Esophagus (tissue), 2 donors: ENCODE results near the gene GFAP. TPM values are rescaled to one million over a fixed set of nuclear protein-coding genes. Genes with fewer than 3 reads are reported as not detected.
A peak's percentile ranks its signal among the peaks of the same experiment; 100 is the strongest.

Experiments
- H3K27ac ChIP-seq, 2 donors: one replicate each; pipeline ENCODE4 v1.5.1; 2013; ENCODE audit warnings: low read depth in 2 of 2, mild to moderate bottlenecking in 2 of 2, inconsistent platforms in 1 of 2, low read length in 1 of 2, moderate library complexity in 1 of 2
- H3K27me3 ChIP-seq, 2 donors: one replicate each; pipeline ENCODE4 v1.6.1; 2013; ENCODE audit warnings: low read length in 2 of 2, control low read depth in 1 of 2, mild to moderate bottlenecking in 1 of 2; ENCODE audit not compliant: insufficient read depth in 2 of 2, control insufficient read depth in 1 of 2
- H3K36me3 ChIP-seq, 2 donors: one replicate each; pipeline ENCODE4 v1.6.1; 2013; ENCODE audit warnings: low read length in 1 of 2; ENCODE audit not compliant: control insufficient read depth in 2 of 2, insufficient read depth in 2 of 2
- H3K4me1 ChIP-seq, 2 donors: one replicate each; pipeline ENCODE4 v1.6.1; 2013; ENCODE audit warnings: low read length in 1 of 2; ENCODE audit not compliant: control insufficient read depth in 2 of 2, insufficient read depth in 2 of 2
- H3K4me3 ChIP-seq, 2 donors: one replicate each; pipeline ENCODE4 v1.5.1; 2013; ENCODE audit warnings: low read length in 2 of 2, mild to moderate bottlenecking in 2 of 2, low read depth in 1 of 2, moderate library complexity in 1 of 2
- H3K9me3 ChIP-seq, 2 donors: one replicate each; pipeline ENCODE4 v1.6.1; 2013; ENCODE audit warnings: mild to moderate bottlenecking in 2 of 2, low read depth in 1 of 2, low read length in 1 of 2, moderate library complexity in 1 of 2; ENCODE audit not compliant: control insufficient read depth in 2 of 2, insufficient read depth in 1 of 2
- WGBS, 2 donors: extraction: QIAGEN DNeasy Blood & Tissue Kit; methylation state at CpG; one replicate each; pipeline ENCODE4 v1.1.7; 2013; 5-methylcytosine and 5-hydroxymethylcytosine counted together
- polyA plus RNA-seq, 2 donors: library from polyadenylated mRNA; stranded (reverse); fragments of 200-250 nt; gene quantifications; one replicate each; pipeline ENCODE4 v1.2.3, GENCODE V29; 2013
- donor health status: healthy with polysubstance abuse.
- donor health status: Bipolar disorder and iron deficiency.

The GFAP gene
- polyA plus RNA-seq, 2 donors = 0.08 TPM; not detected in 1

DNA sequence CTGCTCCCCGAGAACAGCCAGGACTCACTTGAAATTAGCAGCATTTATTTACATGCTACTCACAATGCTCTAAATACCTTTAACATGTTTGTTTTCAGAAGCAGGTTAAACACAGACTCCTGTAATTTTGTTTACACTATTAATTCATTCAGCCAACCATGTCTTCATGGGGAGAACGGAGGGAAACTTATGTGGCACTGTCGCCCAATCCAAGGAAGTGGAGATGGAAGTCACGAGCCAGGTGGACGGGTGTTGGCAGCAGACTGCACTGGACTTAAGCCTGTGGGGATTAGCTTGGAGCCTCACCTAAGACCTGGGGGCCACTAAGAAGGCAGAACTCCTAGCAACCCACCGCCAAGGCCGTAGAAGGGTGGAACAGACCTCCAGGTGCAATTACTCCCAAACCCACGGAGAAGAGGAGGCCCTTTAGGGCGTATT, 8.8 kb upstream of the GFAP start:
- Histone ChIP-seq H3K27ac (no peak overlapping the region), H3K4me3 (no peak overlapping the region), H3K36me3 (peaks cover 0 to 4% of the 10 kb centered on the region in 2 donors), H3K4me1 (no peaks in the 10 kb centered on the region), H3K27me3 (no peaks in the 10 kb centered on the region), H3K9me3 (no peaks in the 10 kb centered on the region)
- 68 to 74% methylated on average over 9 of the region's 9 CpGs for WGBS, 2 donors

DNA sequence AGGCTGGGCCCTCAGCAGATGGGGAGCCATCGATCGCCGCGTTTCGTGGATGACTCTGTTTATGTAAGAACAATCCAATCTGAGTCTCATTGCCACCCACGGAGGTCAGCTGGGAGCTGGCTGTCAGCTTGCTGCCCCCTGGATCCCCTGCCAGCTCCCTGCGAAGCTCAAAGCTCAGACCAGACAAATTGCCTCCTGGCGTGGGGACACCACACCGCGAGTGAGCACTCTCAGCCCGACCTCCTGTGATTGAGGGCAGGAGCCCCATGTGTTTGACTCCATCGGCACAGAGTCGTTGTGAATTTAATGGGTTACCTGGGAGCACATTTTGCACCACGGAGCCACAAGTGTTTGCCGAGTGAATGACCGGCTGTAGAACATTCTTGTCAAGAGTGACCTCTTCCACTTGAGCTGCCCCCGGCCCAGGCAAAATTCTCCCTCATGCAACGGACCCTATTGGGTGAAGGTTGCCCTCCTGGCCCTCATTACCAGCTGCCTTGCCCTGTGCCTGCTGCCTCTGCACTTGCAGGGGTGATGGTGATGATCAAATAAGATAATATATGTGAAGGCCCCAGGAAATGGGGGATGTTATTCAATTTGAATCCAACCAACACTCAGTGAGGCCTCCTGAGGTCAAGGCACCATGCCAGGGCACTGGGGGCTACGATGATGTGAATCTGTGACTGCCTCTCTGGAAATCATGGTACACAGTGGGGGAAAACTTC, 7.6 kb upstream of the GFAP start:
- WGBS, 2 donors = 79 to 84% methylated on average over 19 of the region's 19 CpGs
- Histone ChIP-seq H3K27ac (no peak overlapping the region), H3K36me3 (peaks cover 0 to 2% of the 10 kb centered on the region in 2 donors), H3K4me1 (peaks cover 0 to 2% of the 10 kb centered on the region in 2 donors), H3K4me3 (no peak overlapping the region), H3K9me3 (no peaks in the 10 kb centered on the region), H3K27me3 (no peaks in the 10 kb centered on the region)

DNA sequence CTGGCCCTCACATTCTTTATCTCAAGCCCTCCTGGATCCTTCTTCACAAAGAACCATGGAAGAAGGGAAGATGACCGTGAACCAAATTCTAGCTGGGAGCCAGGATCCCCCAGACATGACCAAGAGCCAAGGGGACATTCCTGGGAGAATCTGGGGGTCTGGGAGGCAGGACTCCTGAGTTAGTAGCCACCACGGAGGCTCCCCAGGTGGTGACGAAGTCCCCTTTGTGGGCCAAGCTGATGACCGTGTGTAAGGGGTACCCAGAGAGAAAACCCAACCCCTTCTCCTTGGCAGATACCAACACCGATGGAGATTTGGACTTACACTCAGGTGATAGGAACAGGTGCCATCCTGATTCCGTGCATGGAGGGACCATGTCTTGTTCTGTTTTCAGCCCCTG, 6.8 kb upstream of the GFAP start:
- WGBS, 2 donors = 88 to 91% methylated on average over 6 of the region's 6 CpGs
- Histone ChIP-seq H3K36me3 (peaks cover 0 to under 1% of the 10 kb centered on the region in 2 donors), H3K27ac (no peak overlapping the region), H3K9me3 (no peaks in the 10 kb centered on the region), H3K27me3 (no peaks in the 10 kb centered on the region), H3K4me3 (no peak overlapping the region), H3K4me1 (peaks cover 0 to 7% of the 10 kb centered on the region in 2 donors)

DNA sequence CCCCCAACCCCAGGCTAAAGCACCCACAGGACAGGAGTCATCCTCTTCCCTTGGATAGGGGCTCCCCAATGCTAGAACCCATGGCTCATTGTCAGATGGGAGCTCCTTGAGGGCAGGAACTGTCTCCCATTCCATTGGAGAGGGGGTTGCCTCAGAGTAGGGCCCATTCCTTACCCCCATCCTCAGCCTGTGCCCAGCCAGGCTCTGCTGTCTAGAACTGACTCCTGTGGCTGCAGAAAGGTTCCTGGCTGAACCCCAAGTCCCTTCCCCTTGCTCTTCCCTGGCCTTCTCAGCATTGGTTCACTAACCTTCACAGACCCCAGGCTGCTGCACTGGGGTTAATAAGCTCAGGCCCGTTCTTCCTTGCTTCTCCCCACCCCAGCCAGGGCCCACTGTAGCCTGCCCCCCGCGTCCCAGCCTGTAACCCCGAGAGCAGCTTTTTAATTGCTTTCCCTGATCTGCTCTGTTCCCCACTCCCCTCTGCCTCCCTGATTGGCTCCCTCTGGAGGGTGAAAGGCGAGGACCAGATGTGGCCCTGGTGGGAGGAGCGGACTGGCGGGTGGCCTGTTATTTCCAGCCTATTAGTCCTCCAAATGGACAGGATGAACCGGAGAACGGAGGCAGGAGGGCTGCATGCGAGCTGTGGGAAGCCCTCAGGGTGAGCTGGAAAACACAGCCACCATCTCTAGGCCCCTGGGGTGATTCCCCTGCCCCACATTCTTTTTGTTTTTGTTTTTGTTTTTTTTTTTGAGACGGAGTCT, 6.0 kb upstream of the GFAP start:
- Histone ChIP-seq H3K27me3 (no peaks in the 10 kb centered on the region), H3K9me3 (no peaks in the 10 kb centered on the region), H3K4me3 (no peak overlapping the region), H3K36me3 (no peaks in the 10 kb centered on the region), H3K4me1 (peaks cover 4 to 12% of the 10 kb centered on the region in 2 donors), H3K27ac (no peak overlapping the region)
- WGBS, 2 donors = 78 to 83% methylated on average over 11 of the region's 11 CpGs

DNA sequence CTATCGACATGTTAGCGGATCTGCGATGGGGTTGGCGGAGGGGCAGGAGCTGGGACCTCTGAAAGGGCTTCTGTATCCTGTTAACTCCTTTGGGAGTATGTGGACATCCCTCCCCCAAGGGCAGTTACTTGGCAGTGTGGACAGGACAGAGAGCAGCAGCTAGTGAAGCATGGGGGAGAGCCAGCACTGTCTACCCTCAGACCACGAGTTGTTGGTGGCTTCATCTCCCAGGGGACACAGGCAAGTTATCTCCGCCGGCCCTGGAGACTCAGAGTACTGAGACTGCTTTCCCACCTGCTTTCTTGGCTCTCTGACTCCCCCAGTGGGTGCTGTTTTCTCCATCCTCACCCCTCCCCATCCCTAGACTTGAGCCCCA, 5.3 kb upstream of the GFAP start:
- no peak overlapping the region for H3K27ac ChIP-seq
- H3K9me3 ChIP-seq = no peaks in the 10 kb centered on the region
- H3K4me3 ChIP-seq = no peak overlapping the region
- 78 to 82% methylated on average over 7 of the region's 7 CpGs for WGBS, 2 donors
- no peaks in the 10 kb centered on the region for H3K27me3 ChIP-seq
- peaks cover 4 to 12% of the 10 kb centered on the region in 2 donors for H3K4me1 ChIP-seq
- no peaks in the 10 kb centered on the region for H3K36me3 ChIP-seq

DNA sequence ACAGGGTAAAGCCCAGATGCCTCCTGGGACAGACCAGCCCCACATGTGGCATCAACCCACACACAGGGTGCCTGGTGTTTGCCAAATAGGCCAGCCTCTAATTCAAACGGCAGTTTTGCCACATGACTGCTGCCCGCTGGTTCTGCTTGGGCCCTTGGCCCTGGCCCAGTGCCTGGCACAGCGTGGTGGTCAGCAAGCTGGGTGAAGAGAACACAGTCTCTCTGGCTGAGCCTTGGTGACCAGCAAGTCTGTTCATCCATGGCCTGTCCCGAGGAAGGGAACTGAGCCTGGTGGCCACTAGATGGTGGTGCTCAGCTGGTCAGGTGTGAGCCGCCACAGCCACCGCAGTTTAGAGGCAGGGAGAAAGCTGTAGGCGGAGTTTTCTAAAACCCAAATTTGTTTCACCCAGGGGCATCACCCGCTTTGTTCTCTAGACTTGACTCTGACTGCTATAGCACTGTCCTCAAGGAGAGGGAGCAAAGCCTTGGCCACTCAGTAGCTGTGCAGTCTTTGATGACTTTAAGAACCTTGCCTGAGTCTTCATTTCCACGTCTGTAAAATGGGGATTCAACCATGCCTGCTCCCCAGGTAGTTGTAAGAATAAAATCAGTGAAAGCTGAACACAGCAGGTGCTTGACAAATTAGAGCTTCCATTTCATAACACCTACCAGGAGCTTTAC, 4.7 kb upstream of the GFAP start:
- H3K36me3 ChIP-seq = no peaks in the 10 kb centered on the region
- no peaks in the 10 kb centered on the region for H3K27me3 ChIP-seq
- no peaks in the 10 kb centered on the region for H3K9me3 ChIP-seq
- H3K4me3 ChIP-seq = no peak overlapping the region
- peaks cover 4 to 12% of the 10 kb centered on the region in 2 donors for H3K4me1 ChIP-seq
- 13 to 15% methylated on average over 9 of the region's 9 CpGs for WGBS, 2 donors
- H3K27ac ChIP-seq = no peak overlapping the region

DNA sequence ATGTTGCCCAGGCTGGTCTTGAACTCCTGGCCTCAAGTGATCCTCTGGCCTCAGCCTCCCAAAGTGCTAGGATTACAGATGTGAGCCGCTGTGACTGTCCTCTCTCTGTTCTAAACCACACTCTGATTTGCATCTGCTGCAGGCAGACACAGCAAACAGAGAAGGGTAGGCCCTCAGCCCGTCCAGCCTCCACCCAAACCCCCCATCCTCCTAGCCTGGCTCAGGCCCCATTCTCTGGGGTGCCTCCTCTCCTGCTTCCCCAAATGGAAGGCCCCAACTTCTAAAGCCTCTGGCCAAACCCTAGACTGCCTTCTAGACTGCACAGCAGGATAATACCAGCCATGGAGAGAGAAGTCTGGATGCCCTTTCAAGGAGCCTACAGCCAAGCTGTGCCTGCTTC, 4.1 kb upstream of the GFAP start:
- H3K4me3 ChIP-seq = no peak overlapping the region
- H3K4me1 ChIP-seq = peaks cover 4 to 12% of the 10 kb centered on the region in 2 donors
- H3K9me3 ChIP-seq = no peaks in the 10 kb centered on the region
- WGBS, 2 donors = 75 to 81% methylated on average over 2 of the region's 2 CpGs
- no peaks in the 10 kb centered on the region for H3K36me3 ChIP-seq
- no peaks in the 10 kb centered on the region for H3K27me3 ChIP-seq
- H3K27ac ChIP-seq = no peak overlapping the region

DNA sequence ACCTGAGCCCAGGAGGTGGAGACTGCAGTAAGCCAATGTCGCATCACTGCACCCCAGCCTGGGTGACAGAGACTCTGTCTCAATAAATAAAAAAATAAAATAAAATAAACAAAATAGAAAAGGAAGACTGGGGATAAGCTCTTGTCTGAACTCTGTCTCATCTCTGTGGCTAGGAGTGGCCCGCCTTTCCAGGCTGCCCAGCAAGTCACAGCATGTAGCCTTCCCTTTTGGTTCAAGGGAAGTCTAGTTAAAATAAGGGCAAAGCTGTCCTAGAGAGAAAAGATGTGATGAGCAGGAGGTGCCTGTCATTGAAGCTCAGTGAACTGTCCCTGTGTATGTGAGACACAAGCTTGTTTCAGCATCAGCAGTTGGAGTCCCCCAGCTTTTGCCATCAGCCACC, 2.7 kb upstream of the GFAP start:
- Histone ChIP-seq H3K4me1 (peaks cover 4 to 12% of the 10 kb centered on the region in 2 donors), H3K9me3 (no peaks in the 10 kb centered on the region), H3K36me3 (no peaks in the 10 kb centered on the region), H3K27me3 (peaks cover 0 to 3% of the 10 kb centered on the region in 2 donors), H3K27ac (peak overlapping the region in 1 of 2 donors; percentile 13), H3K4me3 (peak overlapping the region in 1 of 2 donors; percentile 2)
- WGBS, 2 donors = 59 to 74% methylated on average over 2 of the region's 2 CpGs

DNA sequence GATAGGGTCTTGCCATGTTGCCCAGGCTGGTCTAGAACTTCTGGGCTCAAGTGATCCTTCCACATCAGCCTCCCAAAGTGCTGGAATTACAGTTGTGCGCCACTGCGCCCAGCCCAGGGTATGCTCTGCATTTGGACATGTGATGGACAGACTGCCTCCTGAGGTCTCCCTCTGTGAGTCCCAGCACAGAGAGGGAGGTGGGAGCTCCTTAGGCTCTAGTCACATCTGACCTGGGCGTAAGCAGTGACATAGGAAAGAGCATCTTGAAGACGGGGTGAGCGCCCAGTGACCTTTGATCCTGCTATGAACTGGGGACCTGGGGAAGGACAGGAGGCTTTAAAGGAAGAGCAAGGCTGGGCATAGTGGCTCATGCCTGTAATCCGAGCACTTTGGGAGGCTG, 2.2 kb upstream of the GFAP start:
- Histone ChIP-seq H3K4me1 (peaks cover 4 to 12% of the 10 kb centered on the region in 2 donors), H3K4me3 (no peak overlapping the region), H3K27ac (no peak overlapping the region), H3K27me3 (peaks cover 0 to 5% of the 10 kb centered on the region in 2 donors), H3K36me3 (no peaks in the 10 kb centered on the region), H3K9me3 (no peaks in the 10 kb centered on the region)
- 83 to 84% methylated on average over 6 of the region's 6 CpGs for WGBS, 2 donors
